Activated T-helper 9 cell treated with anti-CD3 and anti-CD28 coated beads, Interleukin-2, amount 50 U/mL, for 16 hours (primary cell): Measurements from ENCODE around the gene ORM1.
A peak's percentile ranks its signal among the peaks of the same experiment; 100 is the strongest.

ENCODE experiments used
- DNase-seq: peaks from one replicate; pipeline ENCODE4 v3.0.0-alpha.2; 2020; ENCODE audit warnings: low read depth

The ORM1 gene

GRCh38 chr9:114287763-114288192 is 35.1 kb upstream of the ORM1 start:
- no peak for DNase-seq

GRCh38 chr9:114288193-114289091 is 34.5 kb upstream of the ORM1 start:
- DNase-seq, result no peak

GRCh38 chr9:114289106-114289505 is 33.8 kb upstream of the ORM1 start:
- no peak for DNase-seq

- no peak for DNase-seq
These were observed 33.1 kb upstream of the ORM1 start for GRCh38 chr9:114289571-114290481.

GRCh38 chr9:114290561-114290986 is 32.3 kb upstream of the ORM1 start:
- no peak for DNase-seq

- DNase-seq, result peak; percentile 59
These were observed 31.8 kb upstream of the ORM1 start for GRCh38 chr9:114291064-114291474.

- no peak for DNase-seq
These were observed 30.9 kb upstream of the ORM1 start for GRCh38 chr9:114291886-114292590.

GRCh38 chr9:114294664-114295063 is 28.2 kb upstream of the ORM1 start:
- no peak for DNase-seq

GRCh38 chr9:114296338-114296737 is 26.6 kb upstream of the ORM1 start:
- DNase-seq, result no peak

GRCh38 chr9:114299286-114300152 is 23.4 kb upstream of the ORM1 start:
- DNase-seq, result no peak

GRCh38 chr9:114300153-114300845 is 22.6 kb upstream of the ORM1 start:
- no peak for DNase-seq

- DNase-seq, result no peak
These were observed 21.8 kb upstream of the ORM1 start for GRCh38 chr9:114300846-114301797.

- no peak for DNase-seq
These were observed 20.9 kb upstream of the ORM1 start for GRCh38 chr9:114301798-114302565.

- no peak for DNase-seq
These were observed 20.2 kb upstream of the ORM1 start for GRCh38 chr9:114302727-114303126.

- DNase-seq, result no peak
These were observed 19.3 kb upstream of the ORM1 start for GRCh38 chr9:114303571-114303970.

- no peak for DNase-seq
These were observed 18.9 kb upstream of the ORM1 start for GRCh38 chr9:114303977-114304376.

- DNase-seq, result no peak
These were observed 18.3 kb upstream of the ORM1 start for GRCh38 chr9:114304416-114305188.

GRCh38 chr9:114307899-114308267 is 15.0 kb upstream of the ORM1 start:
- DNase-seq, result no peak
